HG03097 (cell line): ENCODE data around the gene PSMA4.
"Not testable (repeated sequence)": the region's sequence is repeated elsewhere in the genome, so short reads cannot be mapped to it uniquely, and the experiment has no call there.

Experiments used
- ATAC-seq: cut with Tn5 transposase; IDR thresholded peaks from one replicate; pipeline ENCODE4 v1.9.1; 2021; ENCODE audit not compliant: unreplicated experiment, low FRiP score

PSMA4 gene

GRCh38 chr15:78550815-78551214 lies 10.6 kb downstream of the PSMA4 start:
- no peak for ATAC-seq

GRCh38 chr15:78551902-78552301 lies 11.7 kb downstream of the PSMA4 start:
- no peak for ATAC-seq

- ATAC-seq: no peak
These were observed 12.4 kb downstream of the PSMA4 start for GRCh38 chr15:78552597-78552996.

GRCh38 chr15:78560201-78560600 lies 20.0 kb downstream of the PSMA4 start:
- ATAC-seq: not testable (repeated sequence)

- ATAC-seq: no peak
These were observed 21.2 kb downstream of the PSMA4 start for GRCh38 chr15:78561490-78561889.

- no peak for ATAC-seq
These were observed 22.8 kb downstream of the PSMA4 start for GRCh38 chr15:78563092-78563491.

GRCh38 chr15:78564743-78565096 lies 24.5 kb downstream of the PSMA4 start:
- no peak for ATAC-seq

GRCh38 chr15:78565097-78565950 lies 25.1 kb downstream of the PSMA4 start, which contains the start of gene CHRNA5:
Gene CHRNA5 (plus strand): TSS chr15:78565520. CDS start chr15:78565720, 200 bp downstream.
- no peak for ATAC-seq

- ATAC-seq: no peak
These were observed 25.9 kb downstream of the PSMA4 start for GRCh38 chr15:78565951-78566774.

GRCh38 chr15:78567531-78567930 lies 27.3 kb downstream of the PSMA4 start:
- ATAC-seq: no peak

- no peak for ATAC-seq
These were observed 30.5 kb downstream of the PSMA4 start for GRCh38 chr15:78570710-78571109.

- no peak for ATAC-seq
These were observed 31.1 kb downstream of the PSMA4 start for GRCh38 chr15:78571382-78571781.

- no peak for ATAC-seq
These were observed 33.2 kb downstream of the PSMA4 start for GRCh38 chr15:78573416-78573815.

GRCh38 chr15:78574944-78575343 lies 34.7 kb downstream of the PSMA4 start:
- ATAC-seq: no peak

GRCh38 chr15:78597583-78597982 lies 57.3 kb downstream of the PSMA4 start:
- ATAC-seq: no peak

- no peak for ATAC-seq
These were observed 58.1 kb downstream of the PSMA4 start for GRCh38 chr15:78598348-78598747.

GRCh38 chr15:78599189-78599588 lies 58.9 kb downstream of the PSMA4 start:
- no peak for ATAC-seq
